DMS53 (cell line): ENCODE measurements around the gene RIPOR3.
A peak's percentile ranks its signal among the peaks of the same experiment; 100 is the strongest.
"Not testable (repeated sequence)": the region's sequence is repeated elsewhere in the genome, so short reads cannot be mapped to it uniquely, and the experiment has no call there.

Experiments used
- DNase-seq: peaks from one replicate; lab custom pipeline; 2025; lab: John Stamatoyannopoulos, UW

The RIPOR3 gene

DNA sequence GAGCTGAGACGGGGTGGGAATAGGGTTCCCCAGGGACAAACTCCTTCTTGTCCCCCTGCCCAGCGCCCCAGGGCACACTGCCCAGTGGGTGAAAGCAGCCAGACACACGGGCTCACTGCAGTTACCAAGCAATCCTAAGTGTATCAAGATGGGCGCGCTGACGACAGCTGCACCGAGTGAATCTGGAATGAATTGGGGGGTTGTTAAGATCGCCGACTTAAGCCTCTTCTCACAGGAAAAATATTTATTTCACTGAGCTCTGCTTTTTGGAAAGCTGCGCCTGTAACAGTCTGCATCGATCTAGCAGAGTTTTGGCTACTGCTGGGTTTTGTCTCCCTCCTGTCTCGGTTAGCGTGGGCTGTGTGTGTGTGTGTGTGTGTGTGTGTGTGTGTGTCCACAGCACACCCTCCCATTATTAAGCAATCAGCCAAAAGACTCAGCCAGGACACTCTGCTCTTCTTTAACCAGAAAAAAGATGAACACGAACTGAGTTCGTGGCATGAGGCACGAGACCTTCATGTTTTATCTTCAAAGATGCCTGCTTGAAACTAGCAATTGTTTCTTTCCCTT lies 35.9 kb downstream of the RIPOR3 start:
- DNase-seq, result no peak

- DNase-seq, result no peak
These were observed 36.4 kb downstream of the RIPOR3 start for GRCh38 chr20:50654904-50655303.

DNA sequence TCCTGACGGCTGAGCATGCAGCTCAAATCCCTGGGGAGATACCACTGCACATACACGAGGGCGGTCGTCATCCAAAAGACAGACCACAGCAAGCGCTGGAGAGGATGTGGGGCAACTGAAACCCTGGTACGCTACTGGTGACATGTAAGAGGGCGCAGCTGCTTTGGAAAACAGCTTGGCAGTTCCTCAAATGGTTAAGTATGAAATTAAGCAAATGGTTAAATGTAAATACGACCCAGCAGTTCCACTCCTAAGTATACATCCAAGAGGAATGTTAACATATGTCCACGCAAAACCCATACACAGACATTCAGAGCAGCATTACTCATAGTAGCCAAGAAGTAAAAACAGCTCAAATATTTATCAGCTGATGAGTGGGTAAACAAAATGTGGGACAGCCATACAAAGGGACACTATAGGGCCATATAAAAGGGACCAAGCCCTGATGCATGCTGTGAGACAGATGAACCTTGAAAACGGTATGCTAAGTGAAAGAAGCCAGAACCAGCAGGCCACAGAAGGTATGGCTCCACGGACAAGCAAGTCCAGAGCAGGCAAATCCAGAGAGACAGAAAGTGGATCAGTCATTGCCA lies 38.5 kb downstream of the RIPOR3 start:
- peak; percentile 63 for DNase-seq

DNA sequence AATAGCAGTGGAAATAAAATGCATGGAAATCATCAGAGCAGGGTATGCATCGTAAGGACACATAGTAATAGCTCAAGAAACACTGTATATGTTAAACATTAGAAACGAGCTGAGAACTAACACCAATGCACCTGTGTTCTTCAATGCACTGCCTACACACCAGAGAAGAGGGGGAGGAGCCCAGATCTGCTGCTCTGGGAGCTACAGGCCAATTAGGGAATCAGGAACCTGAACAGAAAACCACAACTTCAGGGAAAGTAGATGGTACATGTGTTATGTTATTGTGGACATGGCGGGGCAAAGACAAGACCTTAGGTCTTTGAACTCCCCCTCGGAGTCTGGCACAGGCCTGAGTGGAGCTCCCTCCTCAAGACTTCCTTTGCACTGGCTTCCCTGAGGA lies 39.7 kb downstream of the RIPOR3 start:
- DNase-seq, result no peak

DNA sequence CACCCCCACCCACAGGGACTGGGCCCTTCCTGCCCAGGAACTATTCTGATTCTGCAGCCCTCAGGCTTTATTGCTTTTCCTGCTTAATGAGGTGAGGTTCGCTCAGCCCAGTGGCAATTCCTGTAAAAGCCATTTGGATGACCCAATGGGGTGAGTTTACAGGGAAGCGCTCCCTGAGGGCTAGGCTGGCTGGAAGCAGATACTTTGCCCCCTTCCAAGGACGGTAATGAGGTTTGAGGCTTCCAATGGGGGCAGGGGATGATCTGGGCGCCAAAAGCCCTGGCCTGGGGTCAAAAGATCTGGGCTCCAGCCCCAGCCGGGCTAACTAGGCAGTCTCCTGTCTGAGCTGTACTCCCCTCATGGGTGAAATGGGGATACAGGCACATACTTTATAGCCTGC lies 41.8 kb downstream of the RIPOR3 start:
- DNase-seq, result no peak

GRCh38 chr20:50648651-50649050 lies 42.7 kb downstream of the RIPOR3 start:
- DNase-seq, result no peak

DNA sequence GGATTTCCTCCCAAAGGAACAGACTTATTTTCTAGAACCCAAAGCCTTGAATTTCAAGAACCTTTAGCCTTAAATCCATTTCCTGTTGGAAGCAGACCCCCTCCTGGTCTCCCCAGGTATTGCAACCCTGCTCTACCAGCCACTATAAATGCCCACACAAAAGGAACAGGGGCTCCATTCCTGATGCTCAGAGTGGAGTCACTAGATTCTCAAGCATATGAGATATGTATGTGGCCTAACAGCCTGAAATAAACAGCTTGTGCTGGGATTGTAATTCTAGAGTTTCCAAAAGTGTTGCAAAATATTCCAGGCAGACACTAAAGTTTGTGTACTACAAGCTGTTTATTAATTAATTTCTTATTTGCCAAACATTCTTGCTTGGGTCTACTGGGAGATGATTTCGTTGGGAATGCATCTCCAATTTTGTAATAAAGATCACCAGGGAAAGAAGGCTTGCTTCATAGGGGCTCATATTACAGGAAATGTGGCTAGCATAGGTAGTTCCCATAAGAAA lies 44.8 kb downstream of the RIPOR3 start:
- peak; percentile 52 for DNase-seq

GRCh38 chr20:50645253-50646068 lies 45.9 kb downstream of the RIPOR3 start:
- DNase-seq, result peak; percentile 99

GRCh38 chr20:50642288-50642803 lies 49.0 kb downstream of the RIPOR3 start:
- no peak for DNase-seq

GRCh38 chr20:50641625-50642287 lies 49.6 kb downstream of the RIPOR3 start:
- DNase-seq, result not testable (repeated sequence)

GRCh38 chr20:50639971-50640711 lies 51.2 kb downstream of the RIPOR3 start:
- not testable (repeated sequence) for DNase-seq

- DNase-seq, result not testable (repeated sequence)
These were observed 53.1 kb downstream of the RIPOR3 start for GRCh38 chr20:50638015-50638847.

DNA sequence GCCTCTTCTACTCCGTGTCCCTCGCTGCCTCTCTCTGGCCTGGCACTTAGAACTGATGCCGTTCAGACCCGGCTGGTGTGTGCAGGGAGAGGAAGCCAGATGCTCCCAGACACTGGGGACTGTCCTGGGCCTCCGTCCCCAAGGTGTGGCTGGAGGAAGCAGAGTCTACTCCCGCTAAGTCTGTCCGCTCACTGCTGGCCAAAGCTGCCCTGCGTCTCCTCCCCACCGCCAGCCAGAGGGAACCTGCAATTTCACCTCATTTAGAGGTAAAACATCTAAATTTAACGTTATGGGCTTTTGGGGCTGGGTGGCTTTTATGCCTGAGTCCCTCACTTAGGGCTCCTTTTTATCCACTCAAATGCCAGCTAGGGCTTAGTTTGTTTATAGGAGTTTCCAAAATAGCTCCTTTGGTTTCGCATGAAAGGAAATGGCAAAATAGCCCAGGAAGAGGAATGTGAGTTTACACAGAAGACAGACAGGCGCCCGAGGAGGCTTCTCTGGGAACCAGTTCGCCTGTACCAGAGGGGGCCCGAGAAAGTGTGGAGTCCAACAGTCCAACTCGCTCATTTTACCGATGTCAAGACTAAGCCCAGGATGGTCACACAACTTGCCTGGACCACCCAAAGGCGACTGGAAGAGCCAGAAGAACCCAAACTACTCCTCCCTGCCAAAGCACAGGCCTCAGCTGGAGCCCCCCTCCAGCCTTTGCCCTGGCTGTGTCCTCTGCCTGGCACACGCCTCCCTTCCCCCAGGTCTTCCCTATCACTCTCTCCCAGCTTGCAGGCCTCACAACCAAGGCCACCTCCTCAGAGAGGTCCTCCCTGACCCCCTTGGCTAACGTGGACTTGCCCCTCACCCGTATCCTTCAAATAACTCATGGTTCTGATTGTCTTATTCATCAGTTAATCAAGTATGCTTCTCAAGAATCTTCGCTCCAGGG lies 54.5 kb downstream of the RIPOR3 start:
- no peak for DNase-seq

- DNase-seq, result peak; percentile 90
These were observed 55.4 kb downstream of the RIPOR3 start for GRCh38 chr20:50635676-50636600.

DNA sequence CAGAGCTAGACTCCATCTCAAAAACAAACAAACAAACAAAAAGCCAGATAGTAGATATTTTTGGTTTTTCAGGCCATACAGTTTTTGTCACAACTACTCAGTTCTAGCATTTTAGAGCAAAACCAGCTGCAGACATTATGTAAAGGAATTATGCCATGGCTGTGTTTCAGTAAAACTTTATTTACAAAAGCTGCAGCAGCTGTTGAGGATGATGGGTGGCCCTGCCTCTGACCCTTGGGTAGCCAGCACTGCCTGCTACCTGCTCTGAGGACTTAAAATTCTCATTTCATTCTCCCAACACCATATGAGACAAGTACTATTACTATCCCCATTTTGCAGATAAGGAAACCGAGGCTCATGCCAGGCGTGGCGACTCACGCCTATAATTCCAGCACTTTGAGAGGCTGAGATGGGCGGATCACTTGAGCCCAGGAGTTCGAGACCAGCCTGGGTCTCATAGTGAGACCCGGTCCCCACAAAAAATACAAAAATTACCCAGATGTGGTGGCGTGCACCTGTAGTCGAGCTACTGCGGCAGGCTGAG lies 56.3 kb downstream of the RIPOR3 start:
- no peak for DNase-seq

GRCh38 chr20:50634191-50634590 lies 57.2 kb downstream of the RIPOR3 start:
- no peak for DNase-seq

DNA sequence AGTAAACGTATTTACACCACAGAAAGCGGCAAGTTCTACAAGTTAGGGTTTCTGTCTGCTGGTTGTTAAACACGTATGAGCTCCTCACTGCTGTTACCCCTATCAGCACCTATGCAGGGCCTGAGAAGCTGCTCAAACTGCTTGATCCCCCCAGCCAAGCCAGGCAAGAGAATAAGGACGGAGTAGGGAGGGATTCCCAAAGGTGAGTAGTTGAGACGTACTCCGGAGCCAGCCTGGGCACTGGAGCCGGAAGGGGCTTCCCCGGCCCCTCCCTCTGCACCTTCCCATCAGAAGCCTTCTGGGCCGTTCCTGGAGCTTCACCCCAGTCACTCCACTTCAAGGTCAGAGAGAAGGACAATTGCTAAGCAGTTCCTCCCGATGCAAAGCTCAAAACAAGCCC lies 58.0 kb downstream of the RIPOR3 start:
- no peak for DNase-seq

DNA sequence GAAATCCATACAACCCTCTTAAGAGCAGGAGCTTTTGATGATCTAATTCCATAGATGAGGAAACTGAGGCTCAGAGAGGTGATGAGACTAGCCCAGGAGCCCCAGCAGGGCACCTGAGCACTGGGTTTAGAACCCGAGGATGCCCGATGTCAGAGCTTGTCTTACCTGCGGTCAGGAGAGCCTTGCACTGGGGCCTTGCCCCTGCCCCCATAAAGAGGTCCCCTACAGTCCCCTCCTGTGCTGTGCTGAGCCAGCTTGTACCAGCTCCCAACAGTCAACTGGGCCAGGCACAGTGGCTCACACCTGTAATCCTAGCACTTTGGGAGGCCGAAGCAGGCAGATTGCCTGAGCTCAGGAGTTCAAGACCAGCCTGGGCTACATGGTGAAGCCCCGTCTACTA lies 58.6 kb downstream of the RIPOR3 start:
- DNase-seq, result no peak
